ENCODE results near the gene TPM4.
"Not testable (repeated sequence)": the region's sequence is repeated elsewhere in the genome, so short reads cannot be mapped to it uniquely, and the experiment has no call there.

The TPM4 gene

DNA sequence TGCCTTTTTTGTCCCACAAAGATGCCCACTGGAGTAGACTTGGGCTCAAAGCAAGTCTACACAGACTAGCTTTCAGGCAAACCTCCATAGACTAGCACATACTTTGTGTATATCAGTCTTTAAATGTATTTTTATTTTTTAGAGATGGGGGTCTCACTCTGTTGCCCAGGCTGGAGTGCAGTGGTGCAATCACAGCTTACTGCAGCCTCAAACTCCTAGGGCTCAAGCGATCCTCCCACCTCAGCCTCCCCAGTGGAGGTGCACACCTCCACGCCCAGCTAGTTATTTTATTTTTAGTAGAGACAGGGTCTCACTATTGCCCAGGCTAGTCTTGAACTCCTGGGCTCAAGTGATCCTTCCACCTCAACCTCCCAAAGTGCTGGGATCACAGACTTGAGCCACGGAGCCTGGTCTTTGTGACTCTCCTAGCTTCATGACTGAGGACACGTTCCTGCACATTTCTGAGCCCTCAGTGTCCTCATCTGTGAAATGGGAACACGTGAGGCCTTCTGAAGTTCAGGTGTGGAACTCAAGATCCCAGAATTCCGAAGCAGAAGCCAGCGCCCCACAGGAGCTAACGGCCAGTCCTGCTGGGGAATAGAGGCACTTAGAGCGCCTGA, 5.1 kb upstream of the TPM4 start:
- DNase-seq (ENCODE audit: low read depth in 2 of 2), result no peak

DNA sequence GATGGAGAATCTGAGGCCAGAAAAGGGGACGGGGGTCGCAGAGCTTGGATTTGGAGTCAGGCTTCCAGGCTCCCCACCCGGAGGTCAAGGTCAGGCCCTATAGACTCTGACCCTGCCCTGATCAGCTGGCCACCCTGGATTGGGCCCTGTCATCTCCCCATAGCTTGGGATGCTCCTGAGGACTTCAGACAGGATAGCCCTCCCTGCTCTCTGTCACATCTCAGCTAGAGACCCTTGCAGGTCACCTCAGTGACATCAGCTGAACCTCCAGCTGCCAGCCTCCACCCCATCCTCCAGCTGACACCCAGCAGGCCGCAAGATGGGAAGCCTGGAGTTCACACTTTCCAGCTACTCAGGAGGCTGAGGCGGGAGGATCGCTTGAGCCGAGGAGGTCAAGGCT, 2.8 kb upstream of the TPM4 start:
- DNase-seq (ENCODE audit: low read depth in 2 of 2), result no peak

DNA sequence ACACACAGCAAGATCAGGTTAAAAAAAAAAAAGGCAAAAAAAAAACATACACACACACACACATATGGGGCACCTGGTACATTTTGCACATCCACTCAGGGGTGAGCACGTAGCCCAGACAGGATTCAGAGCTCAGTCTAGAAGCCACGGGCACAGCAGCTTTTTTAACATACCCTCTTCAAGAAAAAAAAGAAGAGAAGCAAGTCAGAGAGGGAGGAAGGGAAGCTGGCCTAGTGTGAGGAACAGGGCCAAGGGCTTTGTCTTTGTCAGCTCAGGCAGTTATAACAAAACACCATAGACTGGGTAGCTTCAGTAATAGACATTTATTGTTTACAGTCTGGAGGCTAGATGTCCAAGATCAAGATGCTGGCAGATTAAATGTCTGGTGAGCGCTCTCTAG, 2.3 kb upstream of the TPM4 start:
- DNase-seq (ENCODE audit: low read depth in 2 of 2), result no peak

DNA sequence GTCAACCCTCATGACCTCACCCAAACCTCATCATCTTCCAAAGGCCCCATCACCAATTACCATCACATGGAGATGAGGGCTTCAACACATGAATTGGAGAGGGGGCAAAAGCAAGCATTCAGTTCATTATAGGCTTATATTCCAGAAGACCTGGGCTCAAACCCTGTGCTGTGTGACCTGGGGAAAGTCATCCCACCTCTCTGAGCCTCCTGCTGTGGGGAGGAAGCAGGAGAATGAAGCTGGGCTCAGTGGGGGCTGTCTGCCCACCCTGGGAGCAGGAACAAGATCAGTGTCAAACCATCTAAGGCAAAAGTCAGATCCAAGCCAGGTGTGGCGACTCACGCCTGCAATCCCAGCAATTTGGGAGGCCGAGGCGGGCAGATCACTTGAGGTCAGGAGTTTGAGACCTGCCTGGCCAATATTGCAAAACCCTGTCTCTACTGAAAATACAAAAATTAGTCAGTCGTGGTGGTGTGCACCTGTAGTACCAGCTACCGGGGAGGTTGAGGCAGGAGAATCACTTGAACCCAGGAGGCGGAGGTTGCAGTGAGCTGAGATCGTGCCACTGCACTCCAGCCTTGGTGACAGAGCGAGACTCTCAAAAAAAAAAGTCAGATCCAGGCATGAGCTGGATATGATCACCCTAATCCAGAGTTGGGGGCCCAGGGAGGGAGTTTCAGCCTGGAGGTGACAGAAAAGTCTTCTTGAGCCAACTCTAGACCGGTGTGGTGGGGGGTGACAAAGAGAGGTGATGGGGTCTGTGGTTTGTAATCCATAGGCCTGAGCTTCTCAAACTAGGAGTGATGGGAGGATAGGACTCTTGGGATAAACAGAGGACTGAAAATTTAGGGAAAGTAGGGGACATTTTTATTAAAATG, 1.6 kb upstream of the TPM4 start:
- no peak for DNase-seq (ENCODE audit: low read depth in 2 of 2)

DNA sequence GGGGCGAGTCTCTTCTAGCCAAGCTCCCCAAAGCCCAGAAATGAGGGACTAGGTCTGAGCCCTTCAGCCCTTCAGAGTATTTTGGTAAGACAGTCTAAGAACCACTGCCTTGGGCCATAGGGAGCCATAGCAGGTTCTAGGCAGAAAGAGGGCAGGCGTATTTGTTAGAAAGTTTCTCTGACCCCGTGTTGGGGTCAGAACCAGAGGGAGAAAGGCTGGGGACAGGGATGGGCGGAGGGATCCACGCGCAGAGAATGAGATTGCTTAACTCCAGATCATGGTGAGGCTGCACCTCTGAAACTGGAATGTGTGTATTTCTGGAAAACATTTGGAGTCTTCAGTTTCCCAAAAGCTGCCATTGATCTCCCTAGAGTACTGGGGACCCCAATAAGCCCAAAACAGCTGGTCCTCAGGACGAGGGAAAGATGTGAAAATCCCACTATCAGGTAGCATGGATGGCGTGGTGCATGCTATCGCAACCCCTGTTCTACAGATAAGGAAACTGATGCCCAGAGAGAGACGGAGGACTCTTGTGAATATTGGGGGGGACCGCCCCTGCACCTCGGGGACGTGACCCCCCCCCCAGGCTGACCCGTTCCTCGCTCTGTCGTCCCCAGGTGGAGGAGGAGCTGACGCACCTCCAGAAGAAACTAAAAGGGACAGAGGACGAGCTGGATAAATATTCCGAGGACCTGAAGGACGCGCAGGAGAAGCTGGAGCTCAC, 703 bp upstream of the TPM4 start:
- DNase-seq (ENCODE audit: low read depth in 2 of 2), result no peak

DNA sequence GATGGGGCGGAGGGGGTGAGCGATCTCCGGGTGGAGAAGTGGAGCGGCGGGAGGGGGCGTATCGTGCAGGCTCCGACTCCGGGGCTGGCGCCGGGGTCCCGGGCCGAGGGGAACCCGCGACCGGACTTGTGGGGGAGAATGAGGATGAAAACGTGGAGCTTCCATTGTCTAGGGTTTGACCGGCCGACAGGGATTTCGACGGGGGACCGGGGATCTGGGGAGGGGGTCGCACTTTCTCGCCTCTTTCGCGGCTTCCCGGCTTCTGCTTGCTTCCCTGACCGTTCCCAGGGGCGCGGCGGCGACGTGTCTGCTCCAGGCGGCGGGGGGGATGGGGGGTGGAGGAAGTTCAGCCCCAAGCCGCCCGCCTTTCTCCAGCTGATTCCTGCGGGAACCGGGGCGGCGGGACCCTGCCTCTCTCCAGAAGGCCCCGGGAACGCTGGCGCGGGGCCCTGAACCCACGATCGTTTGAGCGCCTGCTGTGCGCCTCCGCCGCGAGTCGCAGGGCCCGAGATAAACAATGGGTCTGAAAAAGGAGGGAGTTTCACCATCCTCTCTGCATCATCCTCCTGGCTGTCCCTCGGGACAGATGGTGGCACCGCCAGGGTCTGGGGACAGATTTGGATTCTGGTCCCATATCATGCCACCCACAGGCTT, 790 bp downstream of the TPM4 start:
- DNase-seq (ENCODE audit: low read depth in 2 of 2), result no peak

DNA sequence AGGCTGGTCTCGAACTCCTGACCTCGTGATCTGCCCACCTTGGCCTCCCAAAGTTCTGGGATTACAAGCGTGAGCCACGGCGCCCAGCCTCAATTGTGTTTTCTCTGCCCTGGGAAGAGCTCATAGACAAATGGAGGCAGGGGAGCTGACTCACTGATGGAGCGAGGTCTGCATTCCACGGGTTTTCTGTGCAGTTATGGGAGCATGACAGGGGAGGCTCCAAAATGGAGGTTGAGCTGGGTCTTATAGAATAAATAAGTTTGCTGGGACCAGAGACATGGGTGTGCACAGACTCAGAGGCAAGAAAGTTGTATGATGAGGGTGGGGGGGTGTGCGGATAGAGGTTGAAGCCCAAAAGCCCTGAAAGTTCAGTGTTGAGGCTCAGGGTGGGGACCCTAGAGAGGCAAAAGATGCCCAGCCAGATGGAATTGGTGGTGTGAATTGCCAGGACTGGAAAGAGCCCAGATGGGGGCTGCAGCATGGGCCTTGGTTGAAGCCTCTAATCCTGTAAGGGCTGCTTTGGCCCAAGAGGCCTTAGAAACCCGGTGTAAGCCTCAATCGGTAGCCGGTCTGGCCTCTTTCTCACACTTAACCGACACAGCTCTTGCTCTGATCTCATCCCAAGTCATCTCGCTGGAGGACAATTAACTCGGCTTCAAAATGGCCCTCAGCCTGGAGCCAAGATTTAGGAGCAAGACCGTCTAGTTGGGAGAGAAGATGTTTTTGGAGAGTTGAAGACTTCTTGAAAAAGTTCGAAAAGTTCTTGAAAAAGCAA, 1.9 kb downstream of the TPM4 start:
- DNase-seq (ENCODE audit: low read depth in 2 of 2), result no peak

DNA sequence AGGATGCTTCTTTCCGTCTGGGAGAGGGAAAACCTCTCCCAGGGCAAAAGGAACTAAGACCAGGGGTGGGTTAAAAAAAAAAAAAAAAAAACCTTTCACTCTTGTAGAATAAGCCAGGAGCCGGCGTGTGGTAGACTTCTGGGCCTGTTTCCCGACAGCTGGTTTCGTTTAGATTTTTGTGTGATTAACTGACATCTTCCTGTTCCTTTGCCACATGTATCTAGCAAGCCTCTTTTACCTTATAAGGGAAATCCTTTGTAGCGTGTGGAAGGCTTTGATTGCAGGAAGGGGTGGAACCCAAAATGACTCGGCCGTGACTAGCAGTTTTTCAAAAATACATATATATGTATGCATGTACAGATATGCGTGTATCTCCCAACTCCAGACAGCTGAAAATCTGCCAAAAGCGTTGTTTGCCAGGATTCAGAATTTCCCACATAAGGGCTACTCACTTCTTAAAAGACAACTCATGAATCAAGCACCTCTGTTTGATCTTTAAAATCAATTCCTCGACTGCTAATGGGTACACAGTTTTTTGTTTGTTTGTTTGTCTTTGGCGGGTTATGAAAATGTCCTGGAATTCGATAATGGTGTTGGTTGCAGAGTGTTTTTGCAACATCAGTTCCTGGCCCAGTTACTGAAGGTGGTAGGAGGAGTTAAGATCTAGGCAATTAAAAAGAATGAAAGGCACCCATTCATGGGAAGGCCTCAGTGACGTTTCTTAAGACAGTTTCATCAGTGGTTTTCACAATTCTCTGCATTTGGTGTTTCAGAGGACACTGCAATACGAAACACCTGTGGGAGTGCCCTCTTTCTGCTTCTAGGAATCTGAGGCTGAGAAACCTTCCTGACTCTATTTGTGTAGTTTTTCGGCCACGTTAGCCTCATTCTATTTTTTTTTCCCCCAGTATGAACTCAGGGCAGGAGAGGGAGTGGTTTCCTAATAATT, 2.7 kb downstream of the TPM4 start:
- DNase-seq (ENCODE audit: low read depth in 2 of 2), result peak; percentile 98 to 99

DNA sequence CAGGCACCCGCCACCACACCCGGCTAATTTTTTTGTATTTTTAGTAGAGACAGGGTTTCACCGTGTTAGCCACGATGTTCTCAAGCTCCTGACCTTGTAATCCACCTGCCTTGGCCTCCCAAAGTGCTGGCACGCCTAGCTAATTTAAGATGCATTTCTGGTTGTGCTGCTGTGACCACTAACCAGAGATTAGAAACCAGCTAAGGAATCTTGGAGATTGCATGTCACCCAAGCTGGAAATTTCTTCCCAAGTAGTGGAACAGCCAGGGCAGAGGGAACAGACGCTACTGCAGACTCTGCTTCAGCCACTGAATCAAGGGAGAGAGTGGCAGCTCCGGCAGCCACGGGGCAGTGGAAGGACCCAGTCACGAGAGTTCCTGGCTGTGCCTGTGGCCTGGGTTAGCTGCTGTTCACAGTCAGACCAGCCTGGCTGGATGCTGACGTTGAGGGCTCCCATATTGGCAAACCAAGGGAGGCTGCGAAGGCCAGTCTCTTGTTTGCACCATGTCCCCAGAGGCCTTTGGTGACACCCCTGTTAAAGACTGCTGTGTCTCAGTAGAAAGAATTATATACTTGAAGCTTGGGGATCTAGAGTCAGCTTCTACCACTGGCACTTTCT, 7.9 kb downstream of the TPM4 start:
- no peak for DNase-seq (ENCODE audit: low read depth in 2 of 2)

DNA sequence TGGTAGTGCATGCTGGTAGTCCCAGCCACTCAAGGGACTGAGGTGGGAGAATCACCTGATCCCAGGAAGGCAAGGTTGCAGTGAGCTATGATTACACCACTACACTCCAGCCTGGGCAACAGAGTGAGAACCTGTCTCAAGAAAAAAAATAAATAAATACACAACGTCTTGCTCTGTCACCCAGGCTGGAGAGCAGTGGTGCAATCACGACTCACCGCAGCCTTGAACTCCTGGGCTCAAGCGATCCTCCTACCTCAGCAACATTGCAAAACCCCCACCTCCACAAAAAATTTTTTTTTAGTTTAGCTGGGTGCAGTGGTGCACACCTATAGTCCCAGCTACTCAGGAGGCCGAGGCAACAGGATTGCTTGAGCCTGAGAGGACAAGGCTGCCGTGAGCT, 8.8 kb downstream of the TPM4 start:
- DNase-seq (ENCODE audit: low read depth in 2 of 2), result no peak

DNA sequence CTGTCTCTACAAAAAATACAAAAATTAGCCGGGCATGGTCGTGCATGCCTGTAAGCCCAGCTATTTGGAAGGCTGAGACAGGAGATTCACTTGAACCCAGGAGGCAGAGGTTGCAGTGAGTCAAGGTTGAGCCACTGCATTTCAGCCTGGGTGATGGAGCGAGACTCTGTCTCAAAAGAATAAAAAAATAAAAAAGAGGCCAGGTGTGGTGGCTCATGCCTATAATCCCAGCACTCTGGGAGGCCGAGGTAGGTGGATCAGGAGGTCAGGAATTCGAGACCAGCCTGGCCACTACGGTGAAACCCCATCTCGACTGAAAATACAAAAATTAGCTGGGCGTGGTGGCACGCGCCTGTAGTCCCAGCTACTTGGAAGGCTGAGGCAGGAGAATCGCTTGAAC, 11.1 kb downstream of the TPM4 start:
- DNase-seq (ENCODE audit: low read depth in 2 of 2), result not testable (repeated sequence)

DNA sequence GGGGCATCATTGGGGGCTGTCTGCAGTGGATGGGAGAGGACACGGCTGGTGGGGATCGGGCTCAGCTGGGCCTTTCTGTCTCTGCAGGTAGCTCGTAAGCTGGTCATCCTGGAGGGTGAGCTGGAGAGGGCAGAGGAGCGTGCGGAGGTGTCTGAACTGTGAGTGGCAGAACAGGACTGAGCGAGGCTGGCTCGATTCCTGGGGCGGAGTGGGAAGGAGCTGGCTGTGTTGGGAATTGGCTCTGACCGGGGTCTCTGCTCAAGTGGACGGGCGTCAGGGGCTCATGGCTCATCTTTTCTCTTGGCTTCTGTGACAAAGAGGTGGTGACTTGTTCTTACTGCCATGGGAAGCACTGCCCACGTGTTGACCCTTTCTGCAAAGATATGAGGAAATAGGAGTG, 11.6 kb downstream of the TPM4 start:
- DNase-seq (ENCODE audit: low read depth in 2 of 2), result no peak

DNA sequence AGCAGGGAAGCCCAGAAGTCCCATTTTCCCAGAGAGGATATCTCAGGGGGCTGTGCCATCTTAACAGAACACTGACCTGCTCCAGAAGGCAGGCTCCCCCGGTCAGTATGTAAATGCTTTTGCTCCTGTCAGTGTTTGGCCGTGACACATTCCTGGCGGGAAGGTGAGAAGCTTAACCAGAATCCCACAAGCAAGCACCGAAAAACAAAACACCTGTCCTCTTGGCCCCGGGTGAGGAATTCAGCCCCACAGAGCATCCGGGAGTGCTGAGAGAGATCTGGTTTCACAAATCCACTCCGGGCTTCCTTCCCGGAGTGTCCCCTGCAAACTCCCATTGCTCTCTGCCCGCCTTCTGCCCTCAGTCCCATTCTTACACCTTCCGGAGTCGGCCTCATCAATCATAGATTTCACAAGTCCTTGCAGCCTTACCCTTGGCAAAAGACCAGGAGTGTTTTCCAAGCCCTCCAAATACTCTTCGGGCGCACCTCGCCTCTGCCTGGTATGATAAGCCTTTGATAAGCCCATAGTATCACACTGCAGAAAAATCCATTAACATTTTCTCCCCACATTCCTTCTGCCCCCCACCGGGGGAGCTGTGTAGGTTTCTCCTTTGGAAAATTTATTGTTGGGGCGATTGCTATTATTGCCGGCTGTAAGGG, 12.2 kb downstream of the TPM4 start:
- DNase-seq (ENCODE audit: low read depth in 2 of 2), result no peak

DNA sequence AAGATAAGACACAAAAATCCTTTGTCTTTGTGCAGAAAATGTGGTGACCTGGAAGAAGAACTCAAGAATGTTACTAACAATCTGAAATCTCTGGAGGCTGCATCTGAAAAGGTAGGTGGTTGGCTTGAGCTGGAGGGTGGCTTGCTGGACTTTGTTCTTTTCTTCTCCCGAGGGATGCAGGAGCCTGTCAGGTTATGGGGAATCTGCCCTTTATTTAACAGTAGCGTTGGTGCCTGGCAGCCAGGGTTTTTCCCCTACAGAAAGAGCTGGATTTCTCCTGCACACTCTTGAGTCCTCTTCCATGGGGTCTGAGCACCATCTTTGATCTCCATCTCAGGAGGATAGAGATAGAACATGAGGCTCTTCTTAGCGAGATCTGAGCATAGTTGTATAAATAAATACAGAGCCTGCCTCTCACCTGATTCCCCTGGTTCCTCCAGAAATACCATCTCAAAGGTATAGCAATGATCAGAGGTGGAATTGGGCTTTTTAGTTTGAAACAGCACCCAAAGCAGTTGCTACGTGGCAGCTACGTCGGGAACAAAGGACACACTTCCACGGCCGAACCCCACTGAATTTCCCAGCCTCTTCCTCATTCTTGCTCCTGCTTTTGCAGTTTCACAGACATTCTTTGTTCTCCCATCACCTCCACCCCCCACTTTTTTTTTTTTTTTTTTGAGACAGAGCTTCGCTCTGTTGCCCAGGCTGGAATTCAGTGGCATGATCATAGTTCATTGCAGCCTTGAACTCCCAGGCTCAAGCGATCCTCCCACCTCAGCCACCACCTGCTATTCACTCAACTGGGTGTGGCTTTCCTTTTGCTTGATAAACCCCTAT, 12.9 kb downstream of the TPM4 start:
- no peak for DNase-seq (ENCODE audit: low read depth in 2 of 2)

DNA sequence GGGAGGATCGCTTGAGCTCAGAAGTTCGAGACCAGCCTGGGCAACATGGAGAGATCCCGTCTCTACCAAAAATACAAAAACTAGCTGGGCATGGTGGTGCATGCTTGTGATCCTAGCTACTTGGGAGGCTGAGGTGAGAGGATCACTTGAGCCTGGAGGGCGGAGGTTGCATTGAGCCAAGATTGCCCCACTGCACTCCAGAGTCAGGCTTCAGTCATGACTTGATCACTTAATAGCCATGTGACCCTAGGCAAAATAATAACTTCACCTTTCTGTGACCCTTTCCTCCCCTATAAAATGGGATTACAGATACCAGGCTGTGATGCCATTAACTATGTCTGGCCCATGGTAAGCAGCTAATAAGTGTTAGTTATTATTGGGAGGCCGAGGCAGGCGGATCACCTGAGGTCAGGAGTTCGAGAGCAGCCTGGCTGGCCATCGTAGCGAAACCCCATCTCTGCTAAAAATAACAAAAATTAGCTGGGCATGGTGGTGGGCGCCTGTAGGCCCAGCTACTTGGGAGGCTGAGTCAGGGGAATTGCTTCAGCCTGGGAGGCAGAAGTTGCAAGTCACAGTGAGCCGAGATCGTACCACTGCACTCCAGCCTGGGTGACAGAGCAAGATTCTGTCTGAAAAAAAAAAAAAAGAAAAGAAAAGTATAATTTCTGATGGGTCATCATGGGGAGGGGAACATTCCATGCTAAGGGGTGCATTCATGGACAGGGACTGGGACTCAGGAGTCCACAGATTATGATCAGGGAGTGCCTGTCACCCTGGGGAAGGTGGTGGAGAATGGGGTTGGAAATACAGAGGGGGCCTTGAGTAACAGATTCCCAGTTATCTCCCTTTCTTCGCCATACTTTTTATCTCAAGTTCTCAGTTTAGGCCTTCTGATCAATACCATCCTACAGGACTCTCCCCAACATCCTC, 15.5 kb downstream of the TPM4 start:
- no peak for DNase-seq (ENCODE audit: low read depth in 2 of 2)

DNA sequence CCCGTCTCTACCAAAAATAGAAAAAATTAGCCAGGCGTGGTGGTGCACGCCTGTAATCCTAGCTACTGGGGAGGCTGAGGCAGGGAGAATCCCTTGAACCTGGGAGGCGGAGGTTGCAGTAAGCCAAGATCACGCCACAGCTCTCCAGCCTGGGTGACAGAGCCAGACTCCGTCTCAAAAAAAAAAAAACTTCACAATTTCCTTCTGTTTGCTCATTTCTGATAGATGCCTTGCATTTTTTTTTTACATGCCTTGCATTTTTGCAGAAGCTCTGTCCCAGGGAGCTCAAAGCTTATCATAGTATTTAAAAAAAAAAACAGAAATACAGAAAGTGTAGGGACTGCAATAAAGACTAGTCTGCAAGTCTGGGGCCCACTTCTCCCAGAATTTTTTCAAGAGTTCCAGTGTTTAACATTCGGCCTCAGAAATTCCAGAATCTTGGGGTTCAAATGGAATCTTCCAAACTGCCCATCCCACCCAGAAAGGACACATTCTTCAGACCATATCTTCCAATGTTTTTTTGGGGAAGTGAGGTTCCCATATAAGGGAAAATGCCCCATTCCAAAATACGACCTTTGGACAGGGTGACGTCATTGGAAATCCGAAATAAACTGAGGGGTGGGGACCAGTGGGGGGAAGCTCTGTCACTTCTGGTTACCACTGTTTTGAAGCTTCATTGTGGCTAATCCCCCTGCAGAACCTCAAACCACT, 18.2 kb downstream of the TPM4 start:
- no peak for DNase-seq (ENCODE audit: low read depth in 2 of 2)
